Stomach (tissue), 9 donors: ENCODE measurements around the gene KCNA10. TPM values are rescaled to one million over a fixed set of nuclear protein-coding genes. Genes with fewer than 3 reads are reported as not detected.

Experiments
- DNase-seq, 2 donors: peaks; one replicate each; pipeline versions ENCODE4 v3.0.0 to v3.0.0-alpha.2; 2013 to 2019
- H3K27ac ChIP-seq, 5 donors: fragments of 200-600 bp in 4 of 5; sonication (generic) in 4 of 5; one replicate each; pipeline ENCODE4 v1.5.1; 2013 to 2019; ENCODE audit warnings: mild to moderate bottlenecking in 1 of 5, moderate library complexity in 1 of 5
- H3K27me3 ChIP-seq, 3 donors: fragments of 200-600 bp; sonication (generic); one replicate each; pipeline ENCODE4 v1.5.1; 2017 to 2019; ENCODE audit warnings: mixed run types in 1 of 3
- H3K36me3 ChIP-seq, 4 donors: fragments of 200-600 bp; sonication (generic); 1 replicate in 3 of 4; 2 replicates in 1 of 4; pipeline ENCODE4 v1.5.1; 2016 to 2019
- H3K4me1 ChIP-seq, 4 donors: fragments of 200-600 bp; sonication (generic); one replicate each; pipeline ENCODE4 v1.5.1; 2016 to 2019
- H3K4me3 ChIP-seq, 4 donors: fragments of 200-600 bp; sonication (generic) in 3 of 4; one replicate each; pipeline ENCODE4 v1.5.1; 2016 to 2019; ENCODE audit warnings: mild to moderate bottlenecking in 1 of 4
- H3K9me3 ChIP-seq, 4 donors: fragments of 200-600 bp; sonication (generic); one replicate each; pipeline ENCODE4 v1.5.1; 2016 to 2019
- CTCF ChIP-seq, 7 experiments: fragments of 450-650 bp in 4 of 7; fragments of 200-600 bp in 3 of 7; sonication (generic) in 3 of 7; IDR thresholded peaks; one replicate each; pipeline ENCODE4 v1.5.1; 2016 to 2019; ENCODE audit warnings: antibody characterized with exemption in 7 of 7, control low read depth in 2 of 7, mild to moderate bottlenecking in 1 of 7
- EP300 ChIP-seq: sonication (generic); formaldehyde crosslinking; IDR thresholded peaks from one replicate; pipeline ENCODE4 v1.6.1; 2017; ENCODE audit warnings: antibody characterized with exemption
- POLR2A ChIP-seq, 4 donors: fragments of 450-650 bp; IDR thresholded peaks; one replicate each; pipeline ENCODE4 v1.6.1; 2016; ENCODE audit warnings: antibody characterized with exemption in 4 of 4, control low read depth in 2 of 4, mild to moderate bottlenecking in 1 of 4, moderate library complexity in 1 of 4
- POLR2AphosphoS5 ChIP-seq, 3 donors: sonication (generic); formaldehyde crosslinking; IDR thresholded peaks; one replicate each; pipeline ENCODE4 v1.6.1; 2016; ENCODE audit warnings: antibody characterized with exemption in 3 of 3
- WGBS, 5 donors: extraction: QIAGEN DNeasy Blood & Tissue Kit in 3 of 5; methylation state at CpG; one replicate each; pipeline versions ENCODE4 v1.1.5 to v1.1.7; 2013 to 2018; 5-methylcytosine and 5-hydroxymethylcytosine counted together
- intact Hi-C: fragments of 100-400 bp; cut with DNase I; formaldehyde crosslinking; loops from one replicate; pipeline ENCODE4 v1.15.1; 2023; ENCODE audit warnings: low total_unique reads
- polyA plus RNA-seq, 3 donors: library from polyadenylated mRNA; stranded (reverse); fragments of 200-250 nt; gene quantifications; one replicate each; pipeline ENCODE4 v1.2.3, GENCODE V29; 2013
- total RNA-seq, 5 donors: library from RNA; depleted of rRNA; stranded (reverse); fragments of >200 nt; gene quantifications; one replicate each; pipeline versions ENCODE4 v1.1.0 to v1.2.3, GENCODE V29; 2014 to 2016
- donor health status: healthy with polysubstance abuse.
- donor health status: Bipolar disorder and iron deficiency.
- donor health status: healthy.

KCNA10 gene
- total and polyA plus RNA-seq, 8 donors, result 0.12 to 0.58 TPM; not detected in 6

- intact Hi-C loops, result no loop called here
- no peaks in the 10 kb centered on the region for H3K27me3 ChIP-seq
- DNase-seq, result no peak
- H3K36me3 ChIP-seq, result no peaks in the 10 kb centered on the region
- H3K9me3 ChIP-seq, result no peaks in the 10 kb centered on the region
- 76 to 89% (median 85%) methylated on average over 5 of the region's 5 CpGs for WGBS, 5 donors
- peak overlapping the region in 1 of 5 donors; percentile 31 for H3K27ac ChIP-seq
- no peak for TF ChIP-seq CTCF (IDR thresholded peaks at IDR 0.05)
- TF ChIP-seq POLR2A (IDR thresholded peaks at IDR 0.05), result no peak
- TF ChIP-seq POLR2AphosphoS5 (IDR thresholded peaks at IDR 0.05), result no peak
- TF ChIP-seq EP300, result no peak
- H3K4me1 ChIP-seq, result peaks cover 0 to 29% (median 4%) of the 10 kb centered on the region in 4 donors
- H3K4me3 ChIP-seq, result no peak overlapping the region
Observed at GRCh38 chr1:110494036-110494435, 24.9 kb downstream of the KCNA10 start.

DNA sequence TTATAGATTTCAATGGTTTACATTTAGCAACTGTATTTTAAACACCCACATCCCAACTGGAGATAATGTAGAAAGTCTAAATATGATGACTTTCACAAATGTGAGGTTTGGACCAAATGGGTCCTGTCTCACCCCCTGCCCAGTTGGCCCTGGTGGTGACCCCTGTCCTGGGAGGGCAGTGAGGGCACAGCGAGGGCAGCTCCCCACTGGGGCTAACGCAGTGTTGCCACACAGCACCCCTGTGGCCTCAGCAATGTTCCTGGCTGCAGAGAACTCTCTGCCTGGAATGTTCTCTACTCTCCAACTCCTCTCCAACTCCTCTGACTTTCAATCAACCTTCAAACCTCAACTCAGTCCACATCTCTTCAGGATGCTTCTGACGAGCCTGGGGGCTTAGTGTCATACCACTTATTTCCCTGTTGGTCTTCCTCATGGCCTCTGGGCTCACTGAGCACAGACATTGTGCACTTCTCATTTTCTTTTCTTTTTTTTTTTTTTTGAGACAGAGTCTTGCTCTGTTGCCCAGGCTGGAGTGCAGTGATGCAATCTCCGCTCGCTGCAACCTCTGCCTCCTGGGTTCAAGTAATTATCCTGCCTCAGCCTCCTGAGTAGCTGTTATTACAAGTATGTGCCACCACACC lies 25.8 kb downstream of the KCNA10 start:
- H3K4me3 ChIP-seq, result no peak overlapping the region
- no peak for DNase-seq
- TF ChIP-seq EP300, result no peak
- no peaks in the 10 kb centered on the region for H3K9me3 ChIP-seq
- H3K27ac ChIP-seq, result peak overlapping the region in 1 of 5 donors; percentile 13
- H3K4me1 ChIP-seq, result peaks cover 0 to 31% (median 4%) of the 10 kb centered on the region in 4 donors
- no peaks in the 10 kb centered on the region for H3K36me3 ChIP-seq
- 86 to 92% (median 87%) methylated on average over 5 of the region's 5 CpGs for WGBS, 5 donors
- no peaks in the 10 kb centered on the region for H3K27me3 ChIP-seq
- intact Hi-C loops, result no loop called here

- Histone ChIP-seq H3K27me3 (no peaks in the 10 kb centered on the region), H3K9me3 (no peaks in the 10 kb centered on the region), H3K27ac (peak overlapping the region in 1 of 5 donors; percentile 13), H3K4me3 (no peak overlapping the region), H3K4me1 (peaks cover 0 to 37% (median 4%) of the 10 kb centered on the region in 4 donors), H3K36me3 (no peaks in the 10 kb centered on the region)
- TF ChIP-seq POLR2AphosphoS5 (IDR thresholded peaks at IDR 0.05) (no peak), EP300 (no peak), CTCF (IDR thresholded peaks at IDR 0.05) (no peak), POLR2A (IDR thresholded peaks at IDR 0.05) (no peak)
- peak in 1 of 2 donors; percentile 46 for DNase-seq
- intact Hi-C loops, result no loop called here
- WGBS, 5 donors, result 38 to 76% (median 68%) methylated on average over 4 to 7 of the region's 7 CpGs
Observed at GRCh38 chr1:110492573-110492972, 26.4 kb downstream of the KCNA10 start.

DNA sequence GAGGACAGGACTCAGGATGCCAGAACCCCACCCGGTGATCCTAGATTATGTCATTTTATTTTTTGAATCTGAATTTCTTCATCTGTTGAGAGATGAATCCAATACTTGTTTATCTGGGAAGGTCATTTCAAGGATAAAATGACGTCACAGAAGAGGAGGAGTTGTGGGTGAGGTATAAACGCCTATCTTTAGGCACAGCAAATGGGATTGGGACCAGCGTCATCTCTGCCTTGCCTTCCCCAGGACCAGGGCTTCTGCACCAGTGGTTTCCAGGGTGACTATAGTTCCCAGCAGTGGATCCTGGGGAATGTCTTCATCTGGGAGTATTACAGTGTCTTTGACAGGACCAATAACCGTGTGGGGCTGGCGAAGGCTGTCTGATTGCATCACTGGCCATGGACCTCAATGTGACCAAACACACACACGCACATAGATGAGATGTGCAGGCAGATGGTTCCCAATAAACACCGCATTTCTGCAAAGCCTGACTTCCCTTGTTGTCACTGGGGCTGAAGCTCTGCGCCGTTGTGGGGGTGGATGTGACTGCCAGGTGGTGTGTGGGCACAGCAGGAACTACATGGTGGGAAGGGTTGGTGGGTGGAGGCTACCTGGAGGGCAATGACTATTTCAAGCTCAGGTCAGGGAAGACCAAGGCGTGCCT lies 28.1 kb downstream of the KCNA10 start:
- peaks cover 0 to 42% (median 2%) of the 10 kb centered on the region in 4 donors for H3K4me1 ChIP-seq
- no peak for DNase-seq
- intact Hi-C loops, result no loop called here
- no peak overlapping the region for H3K27ac ChIP-seq
- H3K36me3 ChIP-seq, result no peaks in the 10 kb centered on the region
- TF ChIP-seq POLR2A (IDR thresholded peaks at IDR 0.05) (no peak), CTCF (IDR thresholded peaks at IDR 0.05) (no peak), EP300 (no peak), POLR2AphosphoS5 (IDR thresholded peaks at IDR 0.05) (no peak)
- 71 to 82% (median 75%) methylated on average over 11 of the region's 11 CpGs for WGBS, 5 donors
- H3K27me3 ChIP-seq, result no peaks in the 10 kb centered on the region
- no peaks in the 10 kb centered on the region for H3K9me3 ChIP-seq
- no peak overlapping the region for H3K4me3 ChIP-seq
